ENCODE measurements around the gene C13orf42. TPM values are rescaled to one million over a fixed set of nuclear protein-coding genes. Genes with fewer than 3 reads are reported as not detected.
A peak's percentile ranks its signal among the peaks of the same experiment; 100 is the strongest.

Gene C13orf42
- total and polyA plus RNA-seq, 2 experiments from 2014 or later = 9.4 to 96.5 TPM

DNA sequence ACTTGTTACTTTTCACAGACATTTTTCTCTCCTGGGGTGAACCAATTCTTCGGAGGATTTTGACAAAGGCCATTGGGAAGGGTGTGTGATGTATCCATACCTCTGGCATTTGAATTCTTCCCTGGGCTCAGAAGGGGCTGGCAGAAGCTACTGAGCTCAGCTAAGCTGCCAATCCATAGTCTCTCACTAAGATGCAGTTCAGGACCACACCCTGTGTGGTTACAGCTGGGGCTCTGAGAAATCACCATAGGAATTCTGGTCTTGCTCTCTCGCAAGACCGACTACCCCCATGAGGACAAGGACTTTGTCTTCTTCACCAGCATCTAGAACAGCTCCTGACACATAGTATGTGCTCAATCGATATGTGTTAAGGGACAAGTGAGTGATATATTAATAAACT, 6.0 kb downstream of the C13orf42 start:
- Histone ChIP-seq H3K79me2 (replicated peaks; ENCODE audit: insufficient read depth) (no peaks in the 10 kb centered on the region), H3K4me2 (no peak overlapping the region), H3K9me2 (ENCODE audit: insufficient read depth) (no peaks in the 10 kb centered on the region), H2AFZ (no peak overlapping the region), H3K27ac (ENCODE audit: low read depth) (no peak overlapping the region), H3K4me3 (no peak overlapping the region), H3K4me1 (ENCODE audit: insufficient read depth) (0 out of 2 replicates have a peak, but pooled peaks cover 4% of the 10 kb centered on the region), H3K27me3 (ENCODE audit: insufficient read depth) (no peaks in the 10 kb centered on the region), H4K20me1 (replicated peaks; ENCODE audit: insufficient read depth) (no peaks in the 10 kb centered on the region), H3F3A (replicated peaks; ENCODE audit: low read depth) (no peaks in the 10 kb centered on the region), H3K36me3 (ENCODE audit: insufficient read depth) (no peaks in the 10 kb centered on the region)
- TF ChIP-seq, protein P1, sequence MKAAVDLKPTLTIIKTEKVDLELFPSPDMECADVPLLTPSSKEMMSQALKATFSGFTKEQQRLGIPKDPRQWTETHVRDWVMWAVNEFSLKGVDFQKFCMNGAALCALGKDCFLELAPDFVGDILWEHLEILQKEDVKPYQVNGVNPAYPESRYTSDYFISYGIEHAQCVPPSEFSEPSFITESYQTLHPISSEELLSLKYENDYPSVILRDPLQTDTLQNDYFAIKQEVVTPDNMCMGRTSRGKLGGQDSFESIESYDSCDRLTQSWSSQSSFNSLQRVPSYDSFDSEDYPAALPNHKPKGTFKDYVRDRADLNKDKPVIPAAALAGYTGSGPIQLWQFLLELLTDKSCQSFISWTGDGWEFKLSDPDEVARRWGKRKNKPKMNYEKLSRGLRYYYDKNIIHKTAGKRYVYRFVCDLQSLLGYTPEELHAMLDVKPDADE (IDR thresholded peaks at IDR 0.05) = no peak
- no peak for TF ChIP-seq CREB1 (CRISPR knock-in tag; IDR thresholded peaks at IDR 0.05; ENCODE audit: low read depth)
- TF ChIP-seq ZNF331 (CRISPR knock-in tag; IDR thresholded peaks at IDR 0.05; ENCODE audit: low read depth) = no peak
- TF ChIP-seq, protein P2, sequence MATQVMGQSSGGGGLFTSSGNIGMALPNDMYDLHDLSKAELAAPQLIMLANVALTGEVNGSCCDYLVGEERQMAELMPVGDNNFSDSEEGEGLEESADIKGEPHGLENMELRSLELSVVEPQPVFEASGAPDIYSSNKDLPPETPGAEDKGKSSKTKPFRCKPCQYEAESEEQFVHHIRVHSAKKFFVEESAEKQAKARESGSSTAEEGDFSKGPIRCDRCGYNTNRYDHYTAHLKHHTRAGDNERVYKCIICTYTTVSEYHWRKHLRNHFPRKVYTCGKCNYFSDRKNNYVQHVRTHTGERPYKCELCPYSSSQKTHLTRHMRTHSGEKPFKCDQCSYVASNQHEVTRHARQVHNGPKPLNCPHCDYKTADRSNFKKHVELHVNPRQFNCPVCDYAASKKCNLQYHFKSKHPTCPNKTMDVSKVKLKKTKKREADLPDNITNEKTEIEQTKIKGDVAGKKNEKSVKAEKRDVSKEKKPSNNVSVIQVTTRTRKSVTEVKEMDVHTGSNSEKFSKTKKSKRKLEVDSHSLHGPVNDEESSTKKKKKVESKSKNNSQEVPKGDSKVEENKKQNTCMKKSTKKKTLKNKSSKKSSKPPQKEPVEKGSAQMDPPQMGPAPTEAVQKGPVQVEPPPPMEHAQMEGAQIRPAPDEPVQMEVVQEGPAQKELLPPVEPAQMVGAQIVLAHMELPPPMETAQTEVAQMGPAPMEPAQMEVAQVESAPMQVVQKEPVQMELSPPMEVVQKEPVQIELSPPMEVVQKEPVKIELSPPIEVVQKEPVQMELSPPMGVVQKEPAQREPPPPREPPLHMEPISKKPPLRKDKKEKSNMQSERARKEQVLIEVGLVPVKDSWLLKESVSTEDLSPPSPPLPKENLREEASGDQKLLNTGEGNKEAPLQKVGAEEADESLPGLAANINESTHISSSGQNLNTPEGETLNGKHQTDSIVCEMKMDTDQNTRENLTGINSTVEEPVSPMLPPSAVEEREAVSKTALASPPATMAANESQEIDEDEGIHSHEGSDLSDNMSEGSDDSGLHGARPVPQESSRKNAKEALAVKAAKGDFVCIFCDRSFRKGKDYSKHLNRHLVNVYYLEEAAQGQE (IDR thresholded peaks at IDR 0.05; ENCODE audit: unreplicated experiment) = no peak
- no peak for TF ChIP-seq CTCF (conservative IDR thresholded peaks at IDR 0.05; ENCODE audit: low read depth in 2 of 2)
- no peak for TF ChIP-seq EZH2 (IDR thresholded peaks at IDR 0.05; ENCODE audit: low read depth, unreplicated experiment)
- no peak for TF ChIP-seq ZNF114 (CRISPR knock-in tag; IDR thresholded peaks at IDR 0.05)
- TF ChIP-seq POLR2AphosphoS5 (IDR thresholded peaks at IDR 0.05; ENCODE audit: low read depth) = no peak
- TF ChIP-seq NANOG (IDR thresholded peaks at IDR 0.05; ENCODE audit: borderline replicate concordance) = no peak
- TF ChIP-seq, protein P3, sequence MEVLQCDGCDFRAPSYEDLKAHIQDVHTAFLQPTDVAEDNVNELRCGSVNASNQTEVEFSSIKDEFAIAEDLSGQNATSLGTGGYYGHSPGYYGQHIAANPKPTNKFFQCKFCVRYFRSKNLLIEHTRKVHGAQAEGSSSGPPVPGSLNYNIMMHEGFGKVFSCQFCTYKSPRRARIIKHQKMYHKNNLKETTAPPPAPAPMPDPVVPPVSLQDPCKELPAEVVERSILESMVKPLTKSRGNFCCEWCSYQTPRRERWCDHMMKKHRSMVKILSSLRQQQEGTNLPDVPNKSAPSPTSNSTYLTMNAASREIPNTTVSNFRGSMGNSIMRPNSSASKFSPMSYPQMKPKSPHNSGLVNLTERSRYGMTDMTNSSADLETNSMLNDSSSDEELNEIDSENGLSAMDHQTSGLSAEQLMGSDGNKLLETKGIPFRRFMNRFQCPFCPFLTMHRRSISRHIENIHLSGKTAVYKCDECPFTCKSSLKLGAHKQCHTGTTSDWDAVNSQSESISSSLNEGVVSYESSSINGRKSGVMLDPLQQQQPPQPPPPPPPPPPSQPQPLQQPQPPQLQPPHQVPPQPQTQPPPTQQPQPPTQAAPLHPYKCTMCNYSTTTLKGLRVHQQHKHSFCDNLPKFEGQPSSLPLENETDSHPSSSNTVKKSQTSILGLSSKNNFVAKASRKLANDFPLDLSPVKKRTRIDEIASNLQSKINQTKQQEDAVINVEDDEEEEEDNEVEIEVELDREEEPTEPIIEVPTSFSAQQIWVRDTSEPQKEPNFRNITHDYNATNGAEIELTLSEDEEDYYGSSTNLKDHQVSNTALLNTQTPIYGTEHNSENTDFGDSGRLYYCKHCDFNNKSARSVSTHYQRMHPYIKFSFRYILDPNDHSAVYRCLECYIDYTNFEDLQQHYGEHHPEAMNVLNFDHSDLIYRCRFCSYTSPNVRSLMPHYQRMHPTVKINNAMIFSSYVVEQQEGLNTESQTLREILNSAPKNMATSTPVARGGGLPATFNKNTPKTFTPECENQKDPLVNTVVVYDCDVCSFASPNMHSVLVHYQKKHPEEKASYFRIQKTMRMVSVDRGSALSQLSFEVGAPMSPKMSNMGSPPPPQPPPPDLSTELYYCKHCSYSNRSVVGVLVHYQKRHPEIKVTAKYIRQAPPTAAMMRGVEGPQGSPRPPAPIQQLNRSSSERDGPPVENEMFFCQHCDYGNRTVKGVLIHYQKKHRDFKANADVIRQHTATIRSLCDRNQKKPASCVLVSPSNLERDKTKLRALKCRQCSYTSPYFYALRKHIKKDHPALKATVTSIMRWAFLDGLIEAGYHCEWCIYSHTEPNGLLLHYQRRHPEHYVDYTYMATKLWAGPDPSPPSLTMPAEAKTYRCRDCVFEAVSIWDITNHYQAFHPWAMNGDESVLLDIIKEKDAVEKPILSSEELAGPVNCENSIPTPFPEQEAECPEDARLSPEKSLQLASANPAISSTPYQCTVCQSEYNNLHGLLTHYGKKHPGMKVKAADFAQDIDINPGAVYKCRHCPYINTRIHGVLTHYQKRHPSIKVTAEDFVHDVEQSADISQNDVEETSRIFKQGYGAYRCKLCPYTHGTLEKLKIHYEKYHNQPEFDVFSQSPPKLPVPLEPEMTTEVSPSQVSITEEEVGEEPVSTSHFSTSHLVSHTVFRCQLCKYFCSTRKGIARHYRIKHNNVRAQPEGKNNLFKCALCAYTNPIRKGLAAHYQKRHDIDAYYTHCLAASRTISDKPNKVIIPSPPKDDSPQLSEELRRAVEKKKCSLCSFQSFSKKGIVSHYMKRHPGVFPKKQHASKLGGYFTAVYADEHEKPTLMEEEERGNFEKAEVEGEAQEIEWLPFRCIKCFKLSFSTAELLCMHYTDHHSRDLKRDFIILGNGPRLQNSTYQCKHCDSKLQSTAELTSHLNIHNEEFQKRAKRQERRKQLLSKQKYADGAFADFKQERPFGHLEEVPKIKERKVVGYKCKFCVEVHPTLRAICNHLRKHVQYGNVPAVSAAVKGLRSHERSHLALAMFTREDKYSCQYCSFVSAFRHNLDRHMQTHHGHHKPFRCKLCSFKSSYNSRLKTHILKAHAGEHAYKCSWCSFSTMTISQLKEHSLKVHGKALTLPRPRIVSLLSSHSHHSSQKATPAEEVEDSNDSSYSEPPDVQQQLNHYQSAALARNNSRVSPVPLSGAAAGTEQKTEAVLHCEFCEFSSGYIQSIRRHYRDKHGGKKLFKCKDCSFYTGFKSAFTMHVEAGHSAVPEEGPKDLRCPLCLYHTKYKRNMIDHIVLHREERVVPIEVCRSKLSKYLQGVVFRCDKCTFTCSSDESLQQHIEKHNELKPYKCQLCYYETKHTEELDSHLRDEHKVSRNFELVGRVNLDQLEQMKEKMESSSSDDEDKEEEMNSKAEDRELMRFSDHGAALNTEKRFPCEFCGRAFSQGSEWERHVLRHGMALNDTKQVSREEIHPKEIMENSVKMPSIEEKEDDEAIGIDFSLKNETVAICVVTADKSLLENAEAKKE (CRISPR knock-in tag; IDR thresholded peaks at IDR 0.05) = no peak
- TF ChIP-seq STAT1 (IDR thresholded peaks at IDR 0.05; ENCODE audit: unreplicated experiment) = no peak
- no peak for TF ChIP-seq JUNB (IDR thresholded peaks at IDR 0.05; ENCODE audit: unreplicated experiment)
- Mint-ChIP-seq H3K27me3 (ENCODE audit: insufficient read depth, low read depth, poor library complexity) (no peaks in the 10 kb centered on the region), H3K4me3 (no peak overlapping the region), H3K27ac (no peak overlapping the region), H3K4me1 (peaks cover 5% of the 10 kb centered on the region), H3K9me3 (no peaks in the 10 kb centered on the region), H3K36me3 (ENCODE audit: low read depth) (peaks cover 3% of the 10 kb centered on the region; the same call in 1 of the 3 replicates)
- ATAC-seq (peak; percentile 34; the same call in 2 of the 3 replicates), DNase-seq (ENCODE audit: low spot score) (no peak)

All from GM23338 (cell line).